Limb (tissue), 2 donors: Measurements from ENCODE around the gene TMC6.
"Not testable (repeated sequence)": the region's sequence is repeated elsewhere in the genome, so short reads cannot be mapped to it uniquely, and the experiment has no call there.

Experiments
- DNase-seq, 2 donors: peaks; one replicate each; pipeline ENCODE4 v3.0.0-alpha.2; 2016; ENCODE audit errors: extremely low spot score in 2 of 2

Gene TMC6

GRCh38 chr17:78081551-78081950, 47.0 kb downstream of the TMC6 start:
- DNase-seq = no peak

- DNase-seq = no peak
Observed at GRCh38 chr17:78079253-78079652, 49.3 kb downstream of the TMC6 start.

GRCh38 chr17:78075545-78075944, 53.0 kb downstream of the TMC6 start:
- no peak for DNase-seq

- no peak for DNase-seq
Observed at GRCh38 chr17:78075011-78075410, 53.5 kb downstream of the TMC6 start.

DNA sequence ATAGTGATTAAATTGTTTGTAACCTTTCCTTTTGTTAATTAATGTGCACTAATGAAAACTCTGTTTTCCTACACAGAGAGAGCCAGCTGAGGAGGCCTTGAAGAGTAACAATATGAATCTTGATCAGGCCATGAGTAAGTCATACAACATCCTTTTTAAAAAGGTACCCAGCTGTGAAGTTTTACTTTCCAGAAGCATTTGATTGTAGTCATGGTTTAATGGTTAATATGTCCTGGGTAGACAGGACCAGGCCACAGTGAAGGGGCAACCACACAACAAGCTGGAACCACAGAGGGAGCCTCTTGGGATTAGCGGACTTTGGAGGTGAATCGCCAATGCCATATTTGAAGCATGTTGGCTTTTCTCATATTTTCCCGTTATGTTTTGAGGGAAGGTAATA, 55.6 kb downstream of the TMC6 start:
- DNase-seq = no peak

- no peak for DNase-seq
Observed at GRCh38 chr17:78069695-78070094, 58.9 kb downstream of the TMC6 start.

- DNase-seq = not testable (repeated sequence)
Observed at GRCh38 chr17:78066976-78067375, 61.6 kb downstream of the TMC6 start.

DNA sequence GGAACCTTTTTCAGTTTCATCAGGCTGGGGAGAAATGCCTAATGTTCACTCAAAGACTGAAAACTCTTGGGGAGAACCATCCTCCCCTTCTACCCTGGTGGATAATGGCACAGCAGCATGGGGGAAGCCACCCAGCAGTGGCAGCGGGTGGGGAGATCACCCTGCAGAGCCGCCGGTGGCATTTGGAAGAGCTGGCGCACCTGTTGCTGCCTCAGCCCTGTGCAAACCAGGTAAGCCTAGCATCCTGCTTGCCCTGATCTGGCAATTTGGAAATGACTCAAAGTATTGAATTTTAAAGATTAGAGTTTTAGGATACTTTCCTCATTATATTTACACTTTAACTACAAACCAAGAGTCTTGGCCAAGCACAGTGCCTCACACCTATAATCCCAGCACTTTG, 63.8 kb downstream of the TMC6 start:
- no peak for DNase-seq

DNA sequence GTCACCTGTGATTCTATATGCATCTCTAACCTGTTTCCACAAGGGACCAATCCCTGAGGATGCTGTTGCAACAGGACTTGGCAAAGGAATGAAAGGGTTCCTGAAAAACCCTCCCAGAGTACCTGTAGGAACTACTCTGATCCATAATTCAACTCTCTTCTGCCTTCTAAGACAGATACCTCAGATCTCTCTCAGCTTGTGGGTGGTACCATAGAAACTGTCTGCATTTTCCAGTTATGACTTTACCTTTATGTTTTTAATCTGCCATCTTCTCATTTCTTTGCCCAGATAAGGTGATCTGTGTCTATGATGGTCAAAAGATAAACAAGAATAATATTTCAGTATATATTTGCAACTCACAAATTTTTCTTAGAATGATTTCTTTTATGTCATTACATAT, 65.1 kb downstream of the TMC6 start:
- no peak for DNase-seq

- DNase-seq = no peak
Observed at GRCh38 chr17:78062596-78062995, 66.0 kb downstream of the TMC6 start.
